ENCODE results near the gene SLC46A3.
A peak's percentile ranks its signal among the peaks of the same experiment; 100 is the strongest.

SLC46A3 gene

GRCh38 chr13:28678809-28679208 is 40.0 kb downstream of the SLC46A3 start:
- no peak for DNase-seq

GRCh38 chr13:28671126-28671792 is 47.5 kb downstream of the SLC46A3 start:
- no peak for DNase-seq

- DNase-seq: no peak
These were observed 51.8 kb downstream of the SLC46A3 start for GRCh38 chr13:28666897-28667488.

GRCh38 chr13:28659621-28659970 is 59.2 kb downstream of the SLC46A3 start:
- peak; percentile 67 for DNase-seq

- DNase-seq: peak; percentile 90
These were observed 59.8 kb downstream of the SLC46A3 start, which contains the start of gene POMP for GRCh38 chr13:28658796-28659620. Gene POMP, plus strand, starts transcription at chr13:28659130. Its CDS starts 55 bp downstream, at chr13:28659185.

GRCh38 chr13:28658539-28658795 is 60.3 kb downstream of the SLC46A3 start:
- no peak for DNase-seq

GRCh38 chr13:28657784-28658538 is 60.8 kb downstream of the SLC46A3 start:
- DNase-seq: no peak

- no peak for DNase-seq
These were observed 63.2 kb downstream of the SLC46A3 start for GRCh38 chr13:28655561-28655960.

- no peak for DNase-seq
These were observed 64.5 kb downstream of the SLC46A3 start for GRCh38 chr13:28654276-28654675.

- DNase-seq: no peak
These were observed 65.7 kb downstream of the SLC46A3 start for GRCh38 chr13:28653111-28653510.

- DNase-seq: no peak
These were observed 66.9 kb downstream of the SLC46A3 start for GRCh38 chr13:28651810-28652401.

GRCh38 chr13:28650284-28650683 is 68.5 kb downstream of the SLC46A3 start:
- DNase-seq: no peak
